Measurements from ENCODE around the gene LSR. TPM values are rescaled to one million over a fixed set of nuclear protein-coding genes. Genes with fewer than 3 reads are reported as not detected.
A peak's percentile ranks its signal among the peaks of the same experiment; 100 is the strongest.

LSR gene
- total and polyA plus RNA-seq, 8 donors: 50.6 to 130 (median 61.4) TPM

DNA sequence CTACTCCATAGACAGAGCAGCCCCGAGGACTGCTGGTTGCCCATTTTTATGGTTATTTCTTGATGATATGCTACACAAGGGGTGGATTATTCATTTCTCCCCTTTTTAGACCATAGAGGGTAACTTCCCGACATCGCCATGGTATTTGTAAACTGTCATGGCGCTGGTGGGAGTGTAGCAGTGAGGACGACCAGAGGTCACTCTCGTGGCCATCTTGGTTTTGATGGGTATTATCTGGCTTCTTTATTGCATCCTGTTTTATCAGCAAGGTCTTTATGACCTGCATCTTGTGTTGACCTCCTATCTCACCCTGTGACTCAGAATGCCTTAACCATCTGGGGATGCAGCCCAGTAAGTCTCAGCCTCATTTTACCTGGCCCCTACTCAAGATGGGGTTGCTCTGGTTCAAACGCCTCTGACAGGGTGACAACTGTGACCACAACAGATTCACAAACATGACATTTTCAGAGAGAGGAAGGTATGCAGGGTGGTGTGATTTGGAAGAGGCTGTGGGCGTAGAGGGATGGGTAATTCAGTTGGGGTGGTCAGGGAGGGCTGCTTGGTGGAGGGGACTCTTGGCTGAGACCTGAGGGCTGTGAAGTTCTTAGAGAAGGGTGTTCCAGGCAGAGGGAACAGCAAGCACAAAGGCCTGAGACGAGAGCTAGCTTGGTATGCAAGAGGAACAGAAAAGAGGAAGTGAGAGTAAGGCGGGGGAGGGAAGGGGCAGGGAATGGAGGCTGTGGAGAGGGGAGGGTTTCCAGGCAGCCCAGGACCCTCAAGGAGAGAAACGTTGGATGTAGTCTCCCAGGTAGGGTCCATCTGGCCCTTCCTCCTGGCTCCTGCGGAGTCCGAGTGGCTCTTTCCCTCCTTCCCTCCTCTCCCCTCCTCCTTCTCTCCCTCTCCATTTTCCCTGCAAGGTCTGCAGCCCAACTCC lies 43.7 kb upstream of the LSR start:
- TF ChIP-seq, protein P1, sequence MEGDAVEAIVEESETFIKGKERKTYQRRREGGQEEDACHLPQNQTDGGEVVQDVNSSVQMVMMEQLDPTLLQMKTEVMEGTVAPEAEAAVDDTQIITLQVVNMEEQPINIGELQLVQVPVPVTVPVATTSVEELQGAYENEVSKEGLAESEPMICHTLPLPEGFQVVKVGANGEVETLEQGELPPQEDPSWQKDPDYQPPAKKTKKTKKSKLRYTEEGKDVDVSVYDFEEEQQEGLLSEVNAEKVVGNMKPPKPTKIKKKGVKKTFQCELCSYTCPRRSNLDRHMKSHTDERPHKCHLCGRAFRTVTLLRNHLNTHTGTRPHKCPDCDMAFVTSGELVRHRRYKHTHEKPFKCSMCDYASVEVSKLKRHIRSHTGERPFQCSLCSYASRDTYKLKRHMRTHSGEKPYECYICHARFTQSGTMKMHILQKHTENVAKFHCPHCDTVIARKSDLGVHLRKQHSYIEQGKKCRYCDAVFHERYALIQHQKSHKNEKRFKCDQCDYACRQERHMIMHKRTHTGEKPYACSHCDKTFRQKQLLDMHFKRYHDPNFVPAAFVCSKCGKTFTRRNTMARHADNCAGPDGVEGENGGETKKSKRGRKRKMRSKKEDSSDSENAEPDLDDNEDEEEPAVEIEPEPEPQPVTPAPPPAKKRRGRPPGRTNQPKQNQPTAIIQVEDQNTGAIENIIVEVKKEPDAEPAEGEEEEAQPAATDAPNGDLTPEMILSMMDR (IDR thresholded peaks at IDR 0.05): no peak
- no peak overlapping the region for H3K4me3 ChIP-seq
- ATAC-seq (peak; percentile 69), DNase-seq (peak in 1 of 4 donors; percentile 50)
- no peaks in the 10 kb centered on the region for H3K36me3 ChIP-seq
- H3K27ac ChIP-seq: no peak overlapping the region
- intact Hi-C loops (cut with DNase I): no loop called here
- peaks cover 0 to 18% of the 10 kb centered on the region in 2 donors for H3K4me1 ChIP-seq
- H3K9me3 ChIP-seq: no peaks in the 10 kb centered on the region
- no peaks in the 10 kb centered on the region for H3K27me3 ChIP-seq

DNA sequence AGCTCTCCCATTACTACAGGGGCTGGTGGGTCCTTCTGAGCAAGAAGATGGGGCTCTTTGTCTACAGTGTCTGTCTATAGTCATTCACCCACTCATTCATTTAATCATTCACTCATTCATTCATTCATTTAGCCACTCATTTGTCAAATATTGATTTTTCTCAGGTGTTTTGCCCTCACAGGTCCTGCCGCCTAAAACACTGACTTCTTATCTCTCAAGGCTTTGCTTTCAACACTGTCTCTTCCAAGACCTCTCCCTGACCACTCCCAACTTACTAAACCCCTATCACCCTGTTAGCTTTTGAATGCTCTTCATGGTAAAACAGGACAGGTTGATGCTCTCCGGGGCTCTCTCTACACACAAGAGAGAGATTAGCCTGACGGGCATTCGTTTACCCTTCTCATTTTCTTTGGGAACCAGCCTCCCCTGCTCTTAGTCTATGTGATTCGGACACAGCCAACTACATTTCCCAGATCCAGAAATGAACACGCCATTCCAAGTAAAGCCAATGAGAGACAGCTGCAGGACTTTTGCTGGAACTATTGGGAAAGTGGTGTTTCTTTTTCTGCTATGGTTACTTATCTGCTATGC lies 43.0 kb upstream of the LSR start:
- TF ChIP-seq, protein P1 (IDR thresholded peaks at IDR 0.05): no peak
- DNase-seq (no peak), ATAC-seq (no peak)
- intact Hi-C loops (cut with DNase I): no loop called here
- peaks cover 0 to 20% of the 10 kb centered on the region in 2 donors for H3K4me1 ChIP-seq
- H3K36me3 ChIP-seq: no peaks in the 10 kb centered on the region
- no peaks in the 10 kb centered on the region for H3K9me3 ChIP-seq
- H3K27ac ChIP-seq: no peak overlapping the region
- no peaks in the 10 kb centered on the region for H3K27me3 ChIP-seq
- H3K4me3 ChIP-seq: no peak overlapping the region

DNA sequence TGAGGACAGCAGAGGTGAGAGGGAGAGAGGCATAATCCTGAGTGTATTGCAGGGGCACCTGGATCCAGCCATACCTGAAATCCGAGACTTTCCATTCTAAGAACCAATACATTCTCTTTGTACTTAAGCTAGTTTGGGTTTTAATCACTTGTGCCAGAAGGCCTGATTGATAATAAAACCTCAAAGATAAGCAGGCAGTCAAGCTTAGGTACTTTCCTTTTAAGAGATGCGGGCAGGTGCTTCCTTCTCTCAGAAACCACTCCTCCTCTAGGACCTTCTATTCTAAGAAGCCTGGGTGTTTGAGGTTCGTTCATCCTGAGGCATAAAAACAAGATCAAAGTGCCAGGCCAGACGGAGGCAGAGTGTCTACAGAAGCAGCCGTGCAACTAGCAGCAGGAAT lies 42.4 kb upstream of the LSR start:
- intact Hi-C loops (cut with DNase I): no loop called here
- Histone ChIP-seq H3K4me3 (no peak overlapping the region), H3K9me3 (no peaks in the 10 kb centered on the region), H3K27me3 (no peaks in the 10 kb centered on the region), H3K36me3 (no peaks in the 10 kb centered on the region), H3K27ac (no peak overlapping the region), H3K4me1 (peaks cover 0 to 25% of the 10 kb centered on the region in 2 donors)
- DNase-seq (no peak), ATAC-seq (no peak)
- TF ChIP-seq, protein P1 (IDR thresholded peaks at IDR 0.05): no peak

DNA sequence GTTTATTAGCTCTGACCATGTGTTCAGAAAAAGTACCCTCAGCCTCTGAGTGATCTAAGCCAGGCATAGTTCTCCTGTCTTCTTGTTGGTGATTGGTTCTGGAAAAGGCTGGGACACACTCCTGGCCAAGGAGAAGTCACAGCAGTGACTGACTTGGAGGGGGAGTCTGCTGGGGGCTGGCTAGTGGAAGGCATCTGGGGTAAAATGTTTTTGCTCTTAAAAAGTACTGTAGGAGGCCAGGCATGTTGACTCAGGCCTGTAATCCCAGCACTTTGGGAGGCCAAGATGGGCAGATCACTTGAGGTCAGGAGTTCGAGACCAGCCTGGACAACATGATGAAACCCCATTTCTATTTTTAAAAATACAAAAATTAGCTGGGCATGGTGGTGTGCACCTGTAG lies 41.9 kb upstream of the LSR start:
- intact Hi-C loops (cut with DNase I): no loop called here
- no peak for DNase-seq
- peaks cover 0 to 30% of the 10 kb centered on the region in 2 donors for H3K4me1 ChIP-seq

More for the DNA sequence above, 41.9 kb upstream of the LSR start:
- H3K36me3 ChIP-seq: no peaks in the 10 kb centered on the region
- no peak overlapping the region for H3K27ac ChIP-seq
- TF ChIP-seq, protein P1 (IDR thresholded peaks at IDR 0.05): no peak
- H3K4me3 ChIP-seq: no peak overlapping the region
- no peaks in the 10 kb centered on the region for H3K27me3 ChIP-seq
- no peaks in the 10 kb centered on the region for H3K9me3 ChIP-seq
- ATAC-seq: no peak
